ES-I3 (cell line): ENCODE results near the gene VAV1.

Source experiments
- H3K36me3 ChIP-seq: 2 replicates; pipeline ENCODE4 v1.6.1; 2013; ENCODE audit warnings: mild to moderate bottlenecking, low read length, control low read depth, moderate library complexity; ENCODE audit not compliant: insufficient read depth
- H3K4me1 ChIP-seq: 2 replicates; pipeline ENCODE4 v1.6.1; 2013; ENCODE audit warnings: mild to moderate bottlenecking, control low read depth, low read length; ENCODE audit not compliant: insufficient read depth
- H3K9ac ChIP-seq: 2 replicates; pipeline ENCODE4 v1.6.1; 2013; ENCODE audit warnings: low read depth, mild to moderate bottlenecking, low read length, moderate library complexity
- H3K9me3 ChIP-seq: 2 replicates; pipeline ENCODE4 v1.6.1; 2013; ENCODE audit warnings: mild to moderate bottlenecking, low read length, moderate library complexity; ENCODE audit not compliant: control insufficient read depth, insufficient read depth

Gene VAV1

DNA sequence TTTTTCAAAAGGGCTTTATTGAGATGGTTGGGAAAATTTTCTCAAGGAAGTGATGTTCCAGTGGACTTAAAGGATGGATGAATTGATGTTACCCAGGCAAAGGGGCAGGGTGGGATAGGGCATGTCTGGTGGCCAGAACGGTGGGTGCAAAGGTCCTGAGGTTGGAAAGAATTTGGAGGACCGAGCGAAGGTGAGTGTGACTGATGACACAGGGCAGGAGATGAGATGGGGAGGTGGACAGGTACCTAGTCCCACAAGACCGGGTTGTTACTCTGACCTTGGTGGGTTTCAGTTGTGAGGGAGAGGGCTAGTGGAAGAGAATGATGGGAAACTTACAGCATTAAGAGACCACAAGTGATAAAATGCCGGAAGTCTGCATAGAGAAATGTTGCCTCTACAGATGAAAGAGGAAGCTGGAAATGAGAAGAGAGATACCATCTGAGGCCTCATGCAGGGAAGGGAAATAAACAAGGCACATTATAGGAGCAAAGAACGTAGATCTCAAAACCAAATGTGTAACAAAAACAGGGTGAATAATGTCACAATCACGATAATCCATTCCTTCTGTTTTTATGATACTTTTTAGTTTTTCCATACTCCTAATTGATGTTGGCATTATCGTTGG lies 119.4 kb downstream of the VAV1 start:
- no peaks in the 10 kb centered on the region for H3K9me3 ChIP-seq

DNA sequence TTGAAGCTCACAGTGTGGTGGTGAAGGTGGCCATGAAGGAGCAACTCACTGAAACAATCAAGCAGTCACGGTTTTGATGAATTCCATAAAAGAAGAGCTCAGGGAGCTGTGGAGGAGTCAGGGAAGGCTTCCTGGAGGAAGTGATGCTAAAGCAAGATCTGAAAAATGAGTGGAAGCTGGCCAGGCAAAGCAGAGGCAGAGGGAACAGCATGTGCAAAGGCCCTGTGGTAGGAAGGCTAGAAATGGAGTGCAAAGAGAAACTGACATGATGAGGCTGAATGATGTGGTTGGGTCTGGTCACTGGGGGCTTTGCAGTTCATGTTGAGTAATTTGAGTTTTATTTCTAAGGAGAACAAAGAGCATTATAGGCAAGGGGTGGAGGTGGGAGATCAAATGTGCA lies 121.8 kb downstream of the VAV1 start:
- no peak overlapping the region for H3K9ac ChIP-seq
- H3K9me3 ChIP-seq = no peaks in the 10 kb centered on the region
- H3K4me1 ChIP-seq = no peaks in the 10 kb centered on the region
- no peaks in the 10 kb centered on the region for H3K36me3 ChIP-seq

More for the DNA sequence above, 119.4 kb downstream of the VAV1 start:
- Histone ChIP-seq H3K36me3 (no peaks in the 10 kb centered on the region), H3K4me1 (no peaks in the 10 kb centered on the region), H3K9ac (no peak overlapping the region)

- peaks cover 5% of the 10 kb centered on the region; the same call in 1 of the 2 replicates for H3K9me3 ChIP-seq
- H3K4me1 ChIP-seq = no peaks in the 10 kb centered on the region
- H3K9ac ChIP-seq = no peak overlapping the region
- no peaks in the 10 kb centered on the region for H3K36me3 ChIP-seq
These were observed 130.9 kb downstream of the VAV1 start for GRCh38 chr19:6903446-6903845.

- H3K9me3 ChIP-seq = peaks cover 5% of the 10 kb centered on the region; the same call in 1 of the 2 replicates
- no peaks in the 10 kb centered on the region for H3K4me1 ChIP-seq
- H3K9ac ChIP-seq = no peak overlapping the region
- no peaks in the 10 kb centered on the region for H3K36me3 ChIP-seq
These were observed 134.1 kb downstream of the VAV1 start for GRCh38 chr19:6906559-6907060.
